ENCODE results near the gene MIP.
"Not testable (repeated sequence)": the region's sequence is repeated elsewhere in the genome, so short reads cannot be mapped to it uniquely, and the experiment has no call there.

The MIP gene

GRCh38 chr12:56404227-56404626, 50.2 kb downstream of the MIP start:
- H3K9me3 ChIP-seq (ENCODE audit: insufficient read depth, low read depth, low read length); H3K36me3 ChIP-seq (ENCODE audit: insufficient read depth, low read length); H3K4me3 ChIP-seq (ENCODE audit: low read length); H3K27ac ChIP-seq (ENCODE audit: low read depth, low read length); H3K9ac ChIP-seq (ENCODE audit: low read depth, low read length); H3K27me3 ChIP-seq (ENCODE audit: insufficient read depth, low read length); H3K4me1 ChIP-seq (ENCODE audit: insufficient read depth, low read length): not testable (repeated sequence)
- 99% methylated on average over 2 of the region's 3 CpGs for WGBS

- H3K27ac ChIP-seq (ENCODE audit: low read depth, low read length); H3K36me3 ChIP-seq (ENCODE audit: insufficient read depth, low read length); H3K4me1 ChIP-seq (ENCODE audit: insufficient read depth, low read length); H3K9ac ChIP-seq (ENCODE audit: low read depth, low read length); H3K9me3 ChIP-seq (ENCODE audit: insufficient read depth, low read depth, low read length); H3K4me3 ChIP-seq (ENCODE audit: low read length); H3K27me3 ChIP-seq (ENCODE audit: insufficient read depth, low read length): not testable (repeated sequence)
Measured at GRCh38 chr12:56401612-56402011, 52.8 kb downstream of the MIP start.

- not testable (repeated sequence) for H3K27ac ChIP-seq (ENCODE audit: low read depth, low read length); H3K36me3 ChIP-seq (ENCODE audit: insufficient read depth, low read length); H3K4me1 ChIP-seq (ENCODE audit: insufficient read depth, low read length); H3K9me3 ChIP-seq (ENCODE audit: insufficient read depth, low read depth, low read length); H3K9ac ChIP-seq (ENCODE audit: low read depth, low read length); H3K4me3 ChIP-seq (ENCODE audit: low read length); H3K27me3 ChIP-seq (ENCODE audit: insufficient read depth, low read length)
- WGBS, result 97% methylated on average over 1 of the region's 3 CpGs
Measured at GRCh38 chr12:56401125-56401524, 53.3 kb downstream of the MIP start.

Measured in HUES64 (cell line).